ENCODE results near the gene TMEM18.

DNA sequence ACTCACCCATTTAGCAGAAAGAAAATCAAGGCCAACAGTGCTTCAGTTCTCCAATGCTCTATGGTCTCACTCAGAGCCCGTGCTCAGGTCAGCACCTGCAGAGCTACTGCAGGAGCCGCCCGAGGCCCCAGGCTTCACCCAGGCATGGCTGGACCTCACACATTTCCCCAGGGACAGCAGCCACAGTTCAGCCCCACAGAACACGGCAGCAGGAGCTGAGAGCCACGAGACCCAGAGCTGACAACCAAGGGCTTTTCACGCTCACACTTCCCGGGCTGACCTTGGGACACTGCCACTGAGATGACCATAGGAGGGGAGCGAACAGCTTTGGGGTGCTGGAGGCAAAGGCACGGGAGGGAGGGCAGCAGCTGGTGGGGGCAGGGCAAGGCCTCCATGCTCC is 4.2 kb downstream of the TMEM18 start:
- no peak for TF ChIP-seq MXI1 (IDR thresholded peaks at IDR 0.05; ENCODE audit: low read depth, low read length)
- TF ChIP-seq CHD2 (IDR thresholded peaks at IDR 0.05; ENCODE audit: low read length, partially characterized antibody) = no peak
- TF ChIP-seq, protein P1, sequence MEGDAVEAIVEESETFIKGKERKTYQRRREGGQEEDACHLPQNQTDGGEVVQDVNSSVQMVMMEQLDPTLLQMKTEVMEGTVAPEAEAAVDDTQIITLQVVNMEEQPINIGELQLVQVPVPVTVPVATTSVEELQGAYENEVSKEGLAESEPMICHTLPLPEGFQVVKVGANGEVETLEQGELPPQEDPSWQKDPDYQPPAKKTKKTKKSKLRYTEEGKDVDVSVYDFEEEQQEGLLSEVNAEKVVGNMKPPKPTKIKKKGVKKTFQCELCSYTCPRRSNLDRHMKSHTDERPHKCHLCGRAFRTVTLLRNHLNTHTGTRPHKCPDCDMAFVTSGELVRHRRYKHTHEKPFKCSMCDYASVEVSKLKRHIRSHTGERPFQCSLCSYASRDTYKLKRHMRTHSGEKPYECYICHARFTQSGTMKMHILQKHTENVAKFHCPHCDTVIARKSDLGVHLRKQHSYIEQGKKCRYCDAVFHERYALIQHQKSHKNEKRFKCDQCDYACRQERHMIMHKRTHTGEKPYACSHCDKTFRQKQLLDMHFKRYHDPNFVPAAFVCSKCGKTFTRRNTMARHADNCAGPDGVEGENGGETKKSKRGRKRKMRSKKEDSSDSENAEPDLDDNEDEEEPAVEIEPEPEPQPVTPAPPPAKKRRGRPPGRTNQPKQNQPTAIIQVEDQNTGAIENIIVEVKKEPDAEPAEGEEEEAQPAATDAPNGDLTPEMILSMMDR (IDR thresholded peaks at IDR 0.05) = no peak
- no peak for TF ChIP-seq MAX (IDR thresholded peaks at IDR 0.05; ENCODE audit: low read depth)

Measured in SK-N-SH (cell line).